ENCODE measurements around the gene TKT. TPM values are rescaled to one million over a fixed set of nuclear protein-coding genes. Genes with fewer than 3 reads are reported as not detected.
A peak's percentile ranks its signal among the peaks of the same experiment; 100 is the strongest.

Gene TKT
- total and polyA plus RNA-seq, 4 donors: 18.1 to 202 (median 129) TPM

GRCh38 chr3:53238886-53239285 is 16.9 kb downstream of the TKT start:
- Histone ChIP-seq H3K36me3 (ENCODE audit: control insufficient read depth in 4 of 4, insufficient read depth in 3 of 4, low read depth in 1 of 4, low read length in 3 of 4) (peaks cover 0 to 14% (median 5%) of the 10 kb centered on the region in 4 donors), H3K4me3 (ENCODE audit: low read depth in 1 of 3, low read length in 3 of 3) (no peak overlapping the region), H3K4me1 (ENCODE audit: control insufficient read depth in 4 of 4, insufficient read depth in 4 of 4, low read length in 3 of 4) (peaks cover 20 to 24% (median 22%) of the 10 kb centered on the region in 4 donors), H3K9ac (ENCODE audit: low read depth in 1 of 2, low read length in 2 of 2) (no peak overlapping the region), H3K27me3 (ENCODE audit: control insufficient read depth in 4 of 4, insufficient read depth in 4 of 4, low read length in 3 of 4) (no peaks in the 10 kb centered on the region), H3K9me3 (ENCODE audit: control insufficient read depth in 4 of 4, low read length in 3 of 4) (no peaks in the 10 kb centered on the region), H3K27ac (ENCODE audit: low read depth in 1 of 2, low read length in 2 of 2) (peak overlapping the region in 1 of 2 donors; percentile 21)
- TF ChIP-seq NR2F2 (IDR thresholded peaks at IDR 0.05) (no peak), ATF3 (IDR thresholded peaks at IDR 0.05) (no peak), ZBTB33 (IDR thresholded peaks at IDR 0.05) (no peak), SP1 (IDR thresholded peaks at IDR 0.05) (no peak), FOXA2 (IDR thresholded peaks at IDR 0.05) (no peak), HNF4G (IDR thresholded peaks at IDR 0.05) (no peak), RAD21 (IDR thresholded peaks at IDR 0.05) (no peak), YY1 (IDR thresholded peaks at IDR 0.05) (no peak), JUND (IDR thresholded peaks at IDR 0.05) (no peak), RXRA (IDR thresholded peaks at IDR 0.05) (no peak), CTCF (IDR thresholded peaks at IDR 0.05; ENCODE audit: low read depth, low read length, missing input control) (no peak), MAX (IDR thresholded peaks at IDR 0.05) (no peak), REST (IDR thresholded peaks at IDR 0.05) (no peak), GABPA (IDR thresholded peaks at IDR 0.05 in 1 of 2, conservative IDR thresholded peaks at IDR 0.05 in 1 of 2) (no peak), FOXA1 (IDR thresholded peaks at IDR 0.05) (no peak), EGR1 (IDR thresholded peaks at IDR 0.05; ENCODE audit: low read depth in 2 of 2) (no peak), TAF1 (conservative IDR thresholded peaks at IDR 0.05) (no peak), HNF4A (conservative IDR thresholded peaks at IDR 0.05) (no peak)
- 92% methylated on average over 4 of the region's 4 CpGs for WGBS
- no peak for DNase-seq (ENCODE audit: low spot score)

Data from liver (tissue), 9 donors.